HG03342 (cell line): ENCODE measurements around the gene TELO2.

Source experiments
- ATAC-seq: cut with Tn5 transposase; IDR thresholded peaks from one replicate; pipeline ENCODE4 v1.9.1; 2021; ENCODE audit warnings: mild to moderate bottlenecking, moderate library complexity; ENCODE audit not compliant: unreplicated experiment

The TELO2 gene

GRCh38 chr16:1550069-1550468 lies 56.9 kb downstream of the TELO2 start:
- no peak for ATAC-seq

- no peak for ATAC-seq
Observed at GRCh38 chr16:1550696-1551095, 57.5 kb downstream of the TELO2 start.

- no peak for ATAC-seq
Observed at GRCh38 chr16:1551166-1551565, 58.0 kb downstream of the TELO2 start.

- no peak for ATAC-seq
Observed at GRCh38 chr16:1552129-1552528, 59.0 kb downstream of the TELO2 start.

GRCh38 chr16:1553946-1554825 lies 61.0 kb downstream of the TELO2 start:
- ATAC-seq, result no peak

GRCh38 chr16:1554826-1555445 lies 61.8 kb downstream of the TELO2 start:
- no peak for ATAC-seq

GRCh38 chr16:1556254-1556653 lies 63.1 kb downstream of the TELO2 start:
- no peak for ATAC-seq

GRCh38 chr16:1557074-1557473 lies 63.9 kb downstream of the TELO2 start:
- ATAC-seq, result no peak

- ATAC-seq, result no peak
Observed at GRCh38 chr16:1557576-1557975, 64.4 kb downstream of the TELO2 start.

- ATAC-seq, result no peak
Observed at GRCh38 chr16:1559446-1559975, 66.4 kb downstream of the TELO2 start.
